SU-DHL-6 (cell line): Measurements from ENCODE around the gene RNF220.

Experiments used
- H2AFZ ChIP-seq: fragments of 200-600 bp; sonication (generic); 2 replicates; pipeline ENCODE4 v1.6.1; 2014; ENCODE audit warnings: low read depth, mild to moderate bottlenecking, moderate library complexity, mixed read lengths, antibody characterized with exemption, low read length; ENCODE audit not compliant: severe bottlenecking
- H3F3A ChIP-seq: fragments of 200-600 bp; shearing (Covaris generic); 2 replicates; pipeline ENCODE4 v1.6.0; 2016; ENCODE audit warnings: antibody characterized with exemption, mild to moderate bottlenecking; ENCODE audit not compliant: insufficient read depth
- H3K27ac ChIP-seq: fragments of 200-600 bp; sonication (generic); 2 replicates; pipeline ENCODE4 v1.5.1; 2016; ENCODE audit warnings: low read depth, mild to moderate bottlenecking, low read length, moderate library complexity, mixed read lengths
- H3K27me3 ChIP-seq: fragments of 200-600 bp; sonication (generic), shearing (Covaris generic); 2 replicates; pipeline ENCODE4 v1.6.0; 2014; ENCODE audit warnings: mild to moderate bottlenecking, low read length
- H3K36me3 ChIP-seq: fragments of 200-600 bp; sonication (generic); 2 replicates; pipeline ENCODE4 v1.6.1; 2014; ENCODE audit warnings: mild to moderate bottlenecking, low read length, mixed read lengths
- H3K4me2 ChIP-seq: fragments of 300-600, 200-600 bp; shearing (Covaris generic), sonication (generic); 2 replicates; pipeline ENCODE4 v1.6.0; 2014; ENCODE audit warnings: low read length, low read depth, mild to moderate bottlenecking; ENCODE audit not compliant: poor library complexity, severe bottlenecking
- H3K4me3 ChIP-seq: fragments of 200-600 bp; sonication (generic); 2 replicates; pipeline ENCODE4 v1.5.1; 2014; ENCODE audit warnings: antibody characterized with exemption, low read length, mild to moderate bottlenecking, mixed read lengths; ENCODE audit not compliant: insufficient read depth, poor library complexity, severe bottlenecking
- H3K79me2 ChIP-seq: fragments of 200-600 bp; sonication (generic); 2 replicates; pipeline ENCODE4 v1.6.1; 2014; ENCODE audit warnings: mild to moderate bottlenecking, low read length, moderate library complexity; ENCODE audit not compliant: insufficient read depth
- H3K9ac ChIP-seq: fragments of 200-600 bp; sonication (generic); 2 replicates; pipeline ENCODE4 v1.7.0; 2014; ENCODE audit warnings: mild to moderate bottlenecking, low read length
- H3K9me2 ChIP-seq: fragments of 200-600 bp; sonication (generic); replicated peaks from 2 replicates; pipeline ENCODE4 v1.6.1; 2014; ENCODE audit warnings: low read length; ENCODE audit not compliant: insufficient read depth
- H3K9me3 ChIP-seq: fragments of 200-600 bp; sonication (generic); 2 replicates; pipeline ENCODE4 v1.6.1; 2014; ENCODE audit warnings: low read length, mixed read lengths; ENCODE audit not compliant: insufficient read depth
- H4K20me1 ChIP-seq: fragments of 200-600 bp; sonication (generic); 2 replicates; pipeline ENCODE4 v1.6.1; 2014; ENCODE audit warnings: low read depth, mild to moderate bottlenecking, antibody characterized with exemption, low read length, moderate library complexity, mixed read lengths
- EZH2phosphoT487 ChIP-seq: fragments of 200-600 bp; sonication (generic), shearing (Covaris generic); conservative IDR thresholded peaks from 2 replicates; pipeline ENCODE4 v1.6.1; 2018; ENCODE audit warnings: mild to moderate bottlenecking, antibody characterized with exemption, low read length, moderate library complexity, mixed read lengths
- TF ChIP-seq, protein P1 (sequence below): fragments of 200-600 bp; sonication (generic); IDR thresholded peaks from one replicate; pipeline ENCODE4 v1.5.1; 2017; ENCODE audit warnings: antibody characterized with exemption, mild to moderate bottlenecking, low read length, moderate library complexity; ENCODE audit not compliant: insufficient read depth, poor library complexity, severe bottlenecking

Gene RNF220

DNA sequence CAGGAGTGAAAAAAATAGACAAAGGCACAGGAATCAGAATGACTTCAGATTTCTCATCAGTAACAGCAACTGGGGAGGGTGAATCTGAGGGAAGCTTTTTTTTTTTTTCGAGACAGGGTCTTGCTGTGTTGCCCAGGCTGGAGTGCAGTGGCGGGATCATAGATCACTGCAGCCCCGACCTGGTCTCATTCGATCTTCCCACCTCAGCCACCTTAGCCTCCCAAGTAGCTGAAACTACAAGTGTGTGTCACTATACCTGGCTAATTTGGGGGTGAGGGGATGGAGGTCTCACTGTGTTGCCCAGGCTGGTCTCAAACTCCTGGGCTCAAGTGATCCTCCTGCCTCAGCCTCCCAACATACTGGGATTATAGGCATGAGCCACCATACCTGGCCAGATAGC is 280.2 kb downstream of the RNF220 start:
- Histone ChIP-seq H3K4me2 (no peak overlapping the region), H3K9me3 (no peaks in the 10 kb centered on the region), H2AFZ (no peak overlapping the region), H3K9me2 (no peaks in the 10 kb centered on the region), H4K20me1 (no peaks in the 10 kb centered on the region), H3K4me3 (no peak overlapping the region), H3K27me3 (no peaks in the 10 kb centered on the region), H3K9ac (no peak overlapping the region), H3K27ac (no peak overlapping the region), H3K79me2 (no peaks in the 10 kb centered on the region), H3F3A (no peaks in the 10 kb centered on the region), H3K36me3 (no peaks in the 10 kb centered on the region)
- TF ChIP-seq EZH2phosphoT487: no peak

- Histone ChIP-seq H3K79me2 (no peaks in the 10 kb centered on the region), H2AFZ (no peak overlapping the region), H3K36me3 (no peaks in the 10 kb centered on the region), H3K9ac (no peak overlapping the region), H4K20me1 (no peaks in the 10 kb centered on the region), H3F3A (no peaks in the 10 kb centered on the region), H3K4me2 (no peak overlapping the region), H3K9me3 (no peaks in the 10 kb centered on the region), H3K4me3 (no peak overlapping the region), H3K27me3 (no peaks in the 10 kb centered on the region), H3K27ac (no peak overlapping the region), H3K9me2 (no peaks in the 10 kb centered on the region)
- TF ChIP-seq, protein P1, sequence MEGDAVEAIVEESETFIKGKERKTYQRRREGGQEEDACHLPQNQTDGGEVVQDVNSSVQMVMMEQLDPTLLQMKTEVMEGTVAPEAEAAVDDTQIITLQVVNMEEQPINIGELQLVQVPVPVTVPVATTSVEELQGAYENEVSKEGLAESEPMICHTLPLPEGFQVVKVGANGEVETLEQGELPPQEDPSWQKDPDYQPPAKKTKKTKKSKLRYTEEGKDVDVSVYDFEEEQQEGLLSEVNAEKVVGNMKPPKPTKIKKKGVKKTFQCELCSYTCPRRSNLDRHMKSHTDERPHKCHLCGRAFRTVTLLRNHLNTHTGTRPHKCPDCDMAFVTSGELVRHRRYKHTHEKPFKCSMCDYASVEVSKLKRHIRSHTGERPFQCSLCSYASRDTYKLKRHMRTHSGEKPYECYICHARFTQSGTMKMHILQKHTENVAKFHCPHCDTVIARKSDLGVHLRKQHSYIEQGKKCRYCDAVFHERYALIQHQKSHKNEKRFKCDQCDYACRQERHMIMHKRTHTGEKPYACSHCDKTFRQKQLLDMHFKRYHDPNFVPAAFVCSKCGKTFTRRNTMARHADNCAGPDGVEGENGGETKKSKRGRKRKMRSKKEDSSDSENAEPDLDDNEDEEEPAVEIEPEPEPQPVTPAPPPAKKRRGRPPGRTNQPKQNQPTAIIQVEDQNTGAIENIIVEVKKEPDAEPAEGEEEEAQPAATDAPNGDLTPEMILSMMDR: no peak
- TF ChIP-seq EZH2phosphoT487: no peak
Observed at GRCh38 chr1:44685881-44686280, 280.8 kb downstream of the RNF220 start.

DNA sequence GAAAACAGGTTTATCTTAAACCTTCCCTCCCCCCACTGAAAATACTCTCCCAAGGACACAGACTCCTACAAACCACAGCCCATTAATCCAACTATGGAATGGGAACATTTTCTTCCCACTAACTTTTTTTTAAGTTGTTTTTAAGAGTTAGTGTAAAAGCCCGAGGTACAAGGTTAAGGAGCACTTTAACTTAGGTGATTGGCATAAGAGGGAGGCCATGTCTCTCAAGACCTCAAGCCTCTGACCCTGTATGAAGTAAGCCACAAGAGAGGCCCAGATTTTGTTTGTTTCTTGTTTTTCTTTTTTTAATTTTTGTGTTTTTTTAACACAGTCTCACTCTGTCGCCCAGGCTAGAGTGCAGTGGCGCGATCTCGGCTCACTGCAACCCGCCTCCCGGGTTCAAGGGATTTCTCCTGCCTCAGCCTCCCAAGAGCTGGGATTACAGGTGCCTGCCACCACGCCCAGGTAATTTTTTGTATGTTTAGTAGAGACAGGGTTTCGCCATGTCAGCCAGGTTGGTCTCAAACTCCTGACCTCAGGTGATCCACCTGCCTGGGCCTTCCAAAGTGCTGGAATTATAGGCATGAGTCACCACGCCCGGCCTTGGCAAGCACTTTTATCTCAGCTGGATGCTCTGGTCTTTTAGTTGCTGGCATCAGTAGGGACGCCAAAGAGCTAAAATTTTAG is 283.8 kb downstream of the RNF220 start:
- Histone ChIP-seq H3K27me3 (no peaks in the 10 kb centered on the region), H3K27ac (no peak overlapping the region), H3K4me2 (no peak overlapping the region), H2AFZ (no peak overlapping the region), H3K4me3 (no peak overlapping the region), H4K20me1 (no peaks in the 10 kb centered on the region), H3K9ac (no peak overlapping the region), H3K9me2 (no peaks in the 10 kb centered on the region), H3F3A (0 out of 2 replicates have a peak, but pooled peaks cover 1% of the 10 kb centered on the region), H3K9me3 (no peaks in the 10 kb centered on the region), H3K79me2 (no peaks in the 10 kb centered on the region), H3K36me3 (no peaks in the 10 kb centered on the region)
- TF ChIP-seq EZH2phosphoT487: no peak
- TF ChIP-seq, protein P1: no peak

DNA sequence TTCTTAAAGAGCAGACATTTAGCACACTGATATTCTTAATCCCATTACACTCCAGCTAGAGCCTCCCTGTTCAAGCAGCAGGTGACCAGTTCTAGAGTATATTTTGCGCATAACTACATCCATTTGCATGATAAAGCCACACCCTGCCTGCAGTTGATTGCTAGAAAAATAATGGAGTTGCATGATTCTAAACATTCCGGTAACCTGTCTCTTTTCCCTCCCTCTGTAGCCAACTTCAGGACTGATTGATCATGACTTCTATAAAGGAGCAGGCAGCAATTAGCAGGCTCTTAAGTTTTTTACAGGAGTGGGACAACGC is 284.4 kb downstream of the RNF220 start:
- Histone ChIP-seq H4K20me1 (no peaks in the 10 kb centered on the region), H3K27me3 (no peaks in the 10 kb centered on the region)

More for the DNA sequence above, 284.4 kb downstream of the RNF220 start:
- Histone ChIP-seq H3K79me2 (no peaks in the 10 kb centered on the region), H3K4me2 (no peak overlapping the region), H3K27ac (no peak overlapping the region), H3K9me3 (no peaks in the 10 kb centered on the region), H2AFZ (no peak overlapping the region), H3K36me3 (no peaks in the 10 kb centered on the region), H3K9me2 (no peaks in the 10 kb centered on the region), H3K4me3 (no peak overlapping the region), H3K9ac (no peak overlapping the region), H3F3A (0 out of 2 replicates have a peak, but pooled peaks cover 5% of the 10 kb centered on the region)
- no peak for TF ChIP-seq EZH2phosphoT487
- TF ChIP-seq, protein P1: no peak
